Right atrium auricular region (tissue), 2 donors: ENCODE data around the gene REEP5. TPM values are rescaled to one million over a fixed set of nuclear protein-coding genes. Genes with fewer than 3 reads are reported as not detected.
"Not testable (repeated sequence)": the region's sequence is repeated elsewhere in the genome, so short reads cannot be mapped to it uniquely, and the experiment has no call there.

Experiments
- DNase-seq: peaks from one replicate; pipeline ENCODE4 v3.0.0-alpha.2; 2019; ENCODE audit warnings: low spot score
- H3K27ac ChIP-seq, 2 donors: fragments of 200-600 bp; sonication (generic); 1 replicate in 1 of 2; 2 replicates in 1 of 2; pipeline ENCODE4 v1.5.1; 2016 to 2019
- H3K27me3 ChIP-seq, 2 donors: fragments of 200-600 bp; sonication (generic); one replicate each; pipeline versions ENCODE4 v1.5.1 to v1.6.0; 2017 to 2019
- H3K36me3 ChIP-seq: fragments of 200-600 bp; sonication (generic); one replicate; pipeline ENCODE4 v1.5.1; 2016
- H3K4me1 ChIP-seq, 2 donors: fragments of 200-600 bp; sonication (generic); one replicate each; pipeline versions ENCODE4 v1.5.1 to v1.6.0; 2017 to 2019
- H3K4me3 ChIP-seq, 2 donors: fragments of 200-600 bp; sonication (generic); 1 replicate in 1 of 2; 2 replicates in 1 of 2; pipeline ENCODE4 v1.5.1; 2017 to 2019; ENCODE audit warnings: mild to moderate bottlenecking in 1 of 2, moderate library complexity in 1 of 2
- H3K9me3 ChIP-seq, 2 donors: fragments of 200-600 bp; sonication (generic); one replicate each; pipeline ENCODE4 v1.5.1; 2019
- CTCF ChIP-seq, 2 donors: fragments of 200-600 bp; sonication (generic); IDR thresholded peaks; one replicate each; pipeline ENCODE4 v1.5.1; 2019; ENCODE audit warnings: antibody characterized with exemption in 2 of 2
- total RNA-seq, 2 donors: library from RNA; depleted of rRNA; stranded (reverse); fragments of >200 nt; gene quantifications; one replicate each; pipeline ENCODE4 v1.1.0, GENCODE V29; 2016

The REEP5 gene
- total RNA-seq, 2 donors from 2014 or later, result 77.7 to 140 TPM

GRCh38 chr5:112908854-112909253, 13.2 kb downstream of the REEP5 start:
- no peak overlapping the region for H3K4me3 ChIP-seq
- H3K27me3 ChIP-seq, result no peaks in the 10 kb centered on the region
- no peak for TF ChIP-seq CTCF (IDR thresholded peaks at IDR 0.05)
- H3K9me3 ChIP-seq, result no peaks in the 10 kb centered on the region
- peaks cover 9% of the 10 kb centered on the region for H3K36me3 ChIP-seq
- peaks cover 0 to 41% of the 10 kb centered on the region in 2 donors for H3K4me1 ChIP-seq
- no peak overlapping the region for H3K27ac ChIP-seq
- DNase-seq, result no peak

- no peak for DNase-seq
- no peak overlapping the region for H3K4me3 ChIP-seq
- no peaks in the 10 kb centered on the region for H3K9me3 ChIP-seq
- peak overlapping the region in 1 of 2 donors; percentile 6 for H3K27ac ChIP-seq
- peaks cover 12% of the 10 kb centered on the region for H3K36me3 ChIP-seq
- TF ChIP-seq CTCF (IDR thresholded peaks at IDR 0.05), result no peak
- H3K4me1 ChIP-seq, result peaks cover 0 to 35% of the 10 kb centered on the region in 2 donors
- no peaks in the 10 kb centered on the region for H3K27me3 ChIP-seq
Measured at GRCh38 chr5:112907166-112907631, 14.8 kb downstream of the REEP5 start.

- H3K27ac ChIP-seq, result no peak overlapping the region
- no peaks in the 10 kb centered on the region for H3K9me3 ChIP-seq
- H3K4me1 ChIP-seq, result peaks cover 0 to 32% of the 10 kb centered on the region in 2 donors
- DNase-seq, result no peak
- H3K36me3 ChIP-seq, result peaks cover 18% of the 10 kb centered on the region
- no peaks in the 10 kb centered on the region for H3K27me3 ChIP-seq
- no peak overlapping the region for H3K4me3 ChIP-seq
- no peak for TF ChIP-seq CTCF (IDR thresholded peaks at IDR 0.05)
Measured at GRCh38 chr5:112906637-112907036, 15.4 kb downstream of the REEP5 start.

GRCh38 chr5:112904996-112905395, 17.0 kb downstream of the REEP5 start:
- H3K4me3 ChIP-seq, H3K27me3 ChIP-seq: not testable (repeated sequence)
- peaks cover 33% of the 10 kb centered on the region for H3K36me3 ChIP-seq

GRCh38 chr5:112902561-112902960, 19.5 kb downstream of the REEP5 start:
- Histone ChIP-seq H3K27ac (no peak overlapping the region), H3K27me3 (no peaks in the 10 kb centered on the region), H3K36me3 (peaks cover 37% of the 10 kb centered on the region), H3K4me1 (peaks cover 0 to 15% of the 10 kb centered on the region in 2 donors), H3K9me3 (no peaks in the 10 kb centered on the region), H3K4me3 (no peak overlapping the region)
- no peak for TF ChIP-seq CTCF (IDR thresholded peaks at IDR 0.05)
- DNase-seq, result no peak

More at GRCh38 chr5:112904996-112905395, 17.0 kb downstream of the REEP5 start:
- not testable (repeated sequence) for H3K9me3 ChIP-seq, DNase-seq, H3K27ac ChIP-seq
- H3K4me1 ChIP-seq, result peaks cover 0 to 17% of the 10 kb centered on the region in 2 donors

- H3K27me3 ChIP-seq, result no peaks in the 10 kb centered on the region
- no peak for TF ChIP-seq CTCF (IDR thresholded peaks at IDR 0.05)
- no peak overlapping the region for H3K4me3 ChIP-seq
- H3K4me1 ChIP-seq, result peaks cover 0 to 18% of the 10 kb centered on the region in 2 donors
- H3K36me3 ChIP-seq, result peaks cover 28% of the 10 kb centered on the region
- no peaks in the 10 kb centered on the region for H3K9me3 ChIP-seq
- peak overlapping the region; percentile 45 to 61 for H3K27ac ChIP-seq
- no peak for DNase-seq
Measured at GRCh38 chr5:112895682-112896081, 26.3 kb downstream of the REEP5 start.
